Kidney (tissue), 14 donors: ENCODE data around the gene JAZF1. TPM values are rescaled to one million over a fixed set of nuclear protein-coding genes. Genes with fewer than 3 reads are reported as not detected.

Source experiments
- DNase-seq, 5 donors: peaks; one replicate each; pipeline ENCODE4 v3.0.0-alpha.2; 2013 to 2020
- FAIRE-seq: peaks from 2 replicates; lab custom pipeline; 2012; peaks lifted over from hg19 to GRCh38; lab: Jason Lieb, UNC
- H3K27ac ChIP-seq, 2 donors: one replicate each; pipeline ENCODE4 v1.7.0; 2013; ENCODE audit warnings: low read depth in 2 of 2, low read length in 2 of 2, inconsistent platforms in 1 of 2
- H3K27me3 ChIP-seq: one replicate; pipeline ENCODE4 v1.7.1; 2013; ENCODE audit warnings: low read length, inconsistent platforms; ENCODE audit not compliant: control insufficient read depth, insufficient read depth
- H3K36me3 ChIP-seq, 3 donors: one replicate each; pipeline versions ENCODE4 v1.7.0 to v1.7.1; 2013; ENCODE audit warnings: low read length in 3 of 3, control low read depth in 1 of 3, inconsistent platforms in 1 of 3; ENCODE audit not compliant: insufficient read depth in 3 of 3, control insufficient read depth in 2 of 3
- H3K4me1 ChIP-seq, 3 donors: one replicate each; pipeline versions ENCODE4 v1.7.0 to v1.7.1; 2013; ENCODE audit warnings: low read length in 3 of 3, inconsistent platforms in 1 of 3, low read depth in 1 of 3; ENCODE audit not compliant: control insufficient read depth in 2 of 3, insufficient read depth in 2 of 3
- H3K4me3 ChIP-seq, 3 donors: one replicate each; pipeline versions ENCODE4 v1.7.0 to v1.8.1; 2013; ENCODE audit warnings: low read length in 3 of 3, control low read depth in 1 of 3, inconsistent platforms in 1 of 3
- H3K9ac ChIP-seq, 3 donors: one replicate each; pipeline versions ENCODE4 v1.7.0 to v1.7.1; 2013; ENCODE audit warnings: low read length in 3 of 3, control low read depth in 1 of 3, inconsistent platforms in 1 of 3
- H3K9me3 ChIP-seq, 3 donors: one replicate each; pipeline versions ENCODE4 v1.7.0 to v1.7.1; 2013; ENCODE audit warnings: low read length in 3 of 3, control low read depth in 1 of 3, inconsistent platforms in 1 of 3; ENCODE audit not compliant: control insufficient read depth in 2 of 3, insufficient read depth in 1 of 3
- intact Hi-C: fragments of 100-400 bp; cut with DNase I; formaldehyde crosslinking; loops from one replicate; pipeline ENCODE4 v1.11.1; 2022
- polyA plus RNA-seq: library from polyadenylated mRNA; stranded (reverse); fragments of 350-450 nt; fragmentation: Illumina TruSeq; extraction: RNeasy Lipid Tissue Mini Kit (QIAGEN cat#74804); gene quantifications from one replicate; pipeline ENCODE4 v1.2.3, GENCODE V29; 2014; ENCODE audit warnings: low read depth, low replicate concordance; ENCODE audit not compliant: insufficient read depth
- total RNA-seq: library from RNA; stranded (reverse); fragmentation: NEBNext Ultra II Directional; extraction: Animal tissue kit (Norgen Biotek cat#: 25700); gene quantifications from one replicate; pipeline ENCODE4 v1.2.1, GENCODE V29; 2021
- TF ChIP-seq, protein P1 (sequence below): IDR thresholded peaks from 3 replicates; pipeline ENCODE4 v1.5.1; 2012; ENCODE audit warnings: mild to moderate bottlenecking, moderate library complexity, borderline replicate concordance; ENCODE audit not compliant: insufficient read depth; ENCODE audit errors: extremely low read depth
- donor health status: control.
- donor health status: control.
- donor health status: control.
- donor health status: control.
- donor health status: control.
- donor health status: DM: yes; HTN: yes; CAD: no.
- donor health status: Normal renal cell carcinoma (clear cell type).

Gene JAZF1
- total and polyA plus RNA-seq, 2 donors from 2014 or later: 5.7 to 13.1 TPM

DNA sequence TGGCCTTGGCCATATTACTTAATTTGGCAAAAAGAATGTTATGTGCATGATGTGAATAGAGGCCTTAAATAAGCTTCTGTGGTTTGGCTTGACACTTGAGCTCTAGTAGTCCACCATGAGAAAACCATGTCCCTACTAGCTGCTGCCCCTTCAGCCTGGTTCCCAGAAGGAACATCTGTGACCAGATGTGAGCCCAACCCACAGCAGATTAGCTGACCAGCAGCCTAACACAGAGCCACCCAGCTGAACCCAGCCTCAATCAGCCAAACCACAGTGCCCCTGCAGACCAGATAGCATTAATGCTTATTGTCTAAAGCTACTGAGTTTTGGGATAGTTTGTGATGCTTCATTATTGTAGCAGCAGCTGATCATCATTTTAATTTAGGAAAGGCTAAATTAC, 16.6 kb downstream of the JAZF1 start:
- no peaks in the 10 kb centered on the region for H3K4me1 ChIP-seq
- H3K27ac ChIP-seq: no peak overlapping the region
- H3K9me3 ChIP-seq: no peaks in the 10 kb centered on the region
- no peak overlapping the region for H3K9ac ChIP-seq
- DNase-seq (no peak), FAIRE-seq (no peak)
- no peaks in the 10 kb centered on the region for H3K27me3 ChIP-seq
- no peak overlapping the region for H3K4me3 ChIP-seq
- TF ChIP-seq, protein P1, sequence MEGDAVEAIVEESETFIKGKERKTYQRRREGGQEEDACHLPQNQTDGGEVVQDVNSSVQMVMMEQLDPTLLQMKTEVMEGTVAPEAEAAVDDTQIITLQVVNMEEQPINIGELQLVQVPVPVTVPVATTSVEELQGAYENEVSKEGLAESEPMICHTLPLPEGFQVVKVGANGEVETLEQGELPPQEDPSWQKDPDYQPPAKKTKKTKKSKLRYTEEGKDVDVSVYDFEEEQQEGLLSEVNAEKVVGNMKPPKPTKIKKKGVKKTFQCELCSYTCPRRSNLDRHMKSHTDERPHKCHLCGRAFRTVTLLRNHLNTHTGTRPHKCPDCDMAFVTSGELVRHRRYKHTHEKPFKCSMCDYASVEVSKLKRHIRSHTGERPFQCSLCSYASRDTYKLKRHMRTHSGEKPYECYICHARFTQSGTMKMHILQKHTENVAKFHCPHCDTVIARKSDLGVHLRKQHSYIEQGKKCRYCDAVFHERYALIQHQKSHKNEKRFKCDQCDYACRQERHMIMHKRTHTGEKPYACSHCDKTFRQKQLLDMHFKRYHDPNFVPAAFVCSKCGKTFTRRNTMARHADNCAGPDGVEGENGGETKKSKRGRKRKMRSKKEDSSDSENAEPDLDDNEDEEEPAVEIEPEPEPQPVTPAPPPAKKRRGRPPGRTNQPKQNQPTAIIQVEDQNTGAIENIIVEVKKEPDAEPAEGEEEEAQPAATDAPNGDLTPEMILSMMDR: no peak
- intact Hi-C loops: no loop called here
- H3K36me3 ChIP-seq: no peaks in the 10 kb centered on the region

DNA sequence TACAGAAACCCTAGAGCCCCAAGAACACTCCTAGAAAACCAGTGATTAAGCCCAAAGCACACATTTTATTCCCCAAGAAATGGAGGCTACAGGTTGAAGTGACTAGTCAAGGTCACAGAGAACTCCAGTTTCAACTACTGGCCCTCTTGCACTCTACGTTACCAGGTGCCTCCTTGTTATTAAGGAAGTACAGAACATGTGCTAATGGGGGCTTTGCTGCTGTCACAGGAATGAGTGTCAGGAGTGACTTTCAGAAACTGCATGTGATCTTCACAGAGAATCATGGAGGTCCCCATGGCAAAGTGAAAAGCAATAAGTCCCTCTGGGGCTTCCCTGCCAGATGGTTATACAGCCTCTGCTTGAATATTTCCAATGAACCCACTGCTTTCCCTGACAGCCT, 19.3 kb downstream of the JAZF1 start:
- Histone ChIP-seq H3K4me3 (no peak overlapping the region), H3K9me3 (no peaks in the 10 kb centered on the region), H3K36me3 (no peaks in the 10 kb centered on the region), H3K27me3 (no peaks in the 10 kb centered on the region), H3K9ac (no peak overlapping the region), H3K4me1 (no peaks in the 10 kb centered on the region), H3K27ac (no peak overlapping the region)
- TF ChIP-seq, protein P1: no peak
- intact Hi-C loops: no loop called here
- FAIRE-seq: no peak
- no peak for DNase-seq

DNA sequence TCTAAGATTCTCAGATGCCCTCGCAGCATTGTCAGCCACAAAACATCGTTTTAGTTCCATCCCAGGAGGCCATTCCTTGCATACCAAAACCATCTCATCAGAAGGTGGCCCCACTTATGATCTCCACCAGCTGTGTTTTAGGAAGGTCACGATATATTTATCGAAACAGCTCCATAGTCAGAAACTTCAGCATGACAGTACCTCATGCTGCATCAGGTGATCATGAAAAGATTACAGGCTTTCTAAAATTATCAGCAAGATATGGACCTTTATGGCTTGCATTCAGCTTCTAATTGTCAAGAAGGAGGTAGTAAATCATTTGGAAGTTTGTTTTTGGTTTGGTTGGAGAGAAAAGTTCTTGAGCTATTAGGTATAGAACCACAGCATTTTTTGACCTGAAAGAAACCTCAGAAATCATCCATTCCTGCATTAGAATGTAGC, 20.0 kb downstream of the JAZF1 start:
- TF ChIP-seq, protein P1: no peak
- no peaks in the 10 kb centered on the region for H3K9me3 ChIP-seq
- no peaks in the 10 kb centered on the region for H3K27me3 ChIP-seq
- DNase-seq (no peak), FAIRE-seq (no peak)
- no peak overlapping the region for H3K4me3 ChIP-seq
- no peaks in the 10 kb centered on the region for H3K4me1 ChIP-seq
- H3K36me3 ChIP-seq: no peaks in the 10 kb centered on the region
- H3K27ac ChIP-seq: no peak overlapping the region
- intact Hi-C loops: no loop called here
- no peak overlapping the region for H3K9ac ChIP-seq

DNA sequence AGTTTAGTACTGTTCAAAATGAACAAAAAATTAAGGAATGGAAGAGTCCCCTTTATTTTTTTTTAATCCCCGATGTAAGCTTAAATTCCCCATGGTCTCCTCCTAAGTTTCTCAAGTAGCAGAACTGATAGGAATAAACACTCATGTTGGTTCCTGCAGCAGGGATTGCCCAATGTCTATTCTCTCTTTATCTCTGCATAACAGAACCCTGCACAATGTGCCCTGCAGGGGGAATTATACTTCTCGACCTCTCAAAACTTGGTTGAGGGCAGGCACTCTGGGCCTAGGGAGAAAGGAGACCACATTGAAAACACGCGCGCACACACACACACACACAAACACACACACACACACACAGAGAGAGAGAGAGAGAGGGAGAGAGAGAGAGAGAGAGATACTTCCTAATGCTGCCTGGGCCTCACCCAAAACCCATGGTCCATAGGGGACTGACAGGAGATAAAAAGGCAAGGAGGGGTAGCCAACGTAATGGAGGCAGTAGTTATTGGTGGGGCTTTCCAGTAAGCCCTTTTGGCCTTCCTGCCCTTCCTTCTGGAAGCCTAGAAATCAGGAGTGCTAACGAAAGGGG, 22.7 kb downstream of the JAZF1 start:
- Histone ChIP-seq H3K9ac (no peak overlapping the region), H3K27me3 (no peaks in the 10 kb centered on the region), H3K4me1 (no peaks in the 10 kb centered on the region), H3K4me3 (no peak overlapping the region), H3K9me3 (no peaks in the 10 kb centered on the region), H3K36me3 (no peaks in the 10 kb centered on the region), H3K27ac (no peak overlapping the region)
- intact Hi-C loops: no loop called here
- FAIRE-seq (no peak), DNase-seq (no peak)
- TF ChIP-seq, protein P1: no peak
